Adipocyte (in vitro differentiated cells): ENCODE measurements around the gene CMIP.

Experiments used
- DNase-seq: peaks from one replicate; pipeline ENCODE4 v3.0.0-alpha.2; 2015; ENCODE audit warnings: low read depth
- H3K27me3 ChIP-seq: replicated peaks from 2 replicates; pipeline ENCODE4 v1.7.0; 2013; ENCODE audit warnings: mild to moderate bottlenecking, low read length, moderate library complexity; ENCODE audit not compliant: control insufficient read depth, insufficient read depth
- H3K36me3 ChIP-seq: 2 replicates; pipeline ENCODE4 v1.7.0; 2013; ENCODE audit warnings: low read length, mild to moderate bottlenecking, moderate library complexity; ENCODE audit not compliant: control insufficient read depth, insufficient read depth, severe bottlenecking
- H3K4me1 ChIP-seq: 2 replicates; pipeline ENCODE4 v1.7.0; 2013; ENCODE audit warnings: mild to moderate bottlenecking, low read length, moderate library complexity; ENCODE audit not compliant: control insufficient read depth, insufficient read depth
- H3K4me3 ChIP-seq: 2 replicates; pipeline ENCODE4 v1.7.0; 2013; ENCODE audit warnings: mild to moderate bottlenecking, low read length, moderate library complexity
- H3K9ac ChIP-seq: 2 replicates; pipeline ENCODE4 v1.7.0; 2013; ENCODE audit warnings: mild to moderate bottlenecking, low read length, moderate library complexity
- H3K9me3 ChIP-seq: 2 replicates; pipeline ENCODE4 v1.7.0; 2013; ENCODE audit warnings: mild to moderate bottlenecking, low read length, moderate library complexity; ENCODE audit not compliant: control insufficient read depth

The CMIP gene

GRCh38 chr16:81669473-81670350 lies 225.1 kb downstream of the CMIP start:
- no peaks in the 10 kb centered on the region for H3K27me3 ChIP-seq
- no peak overlapping the region for H3K4me3 ChIP-seq
- no peak for DNase-seq
- no peak overlapping the region for H3K9ac ChIP-seq
- H3K9me3 ChIP-seq, result no peaks in the 10 kb centered on the region
- peaks cover 55% of the 10 kb centered on the region for H3K36me3 ChIP-seq
- H3K4me1 ChIP-seq, result no peaks in the 10 kb centered on the region

GRCh38 chr16:81671738-81672597 lies 227.4 kb downstream of the CMIP start:
- DNase-seq, result no peak
- Histone ChIP-seq H3K27me3 (no peaks in the 10 kb centered on the region), H3K4me1 (no peaks in the 10 kb centered on the region), H3K4me3 (no peak overlapping the region), H3K9ac (no peak overlapping the region), H3K36me3 (peaks cover 50% of the 10 kb centered on the region), H3K9me3 (no peaks in the 10 kb centered on the region)

GRCh38 chr16:81673432-81673831 lies 228.8 kb downstream of the CMIP start:
- no peak for DNase-seq
- Histone ChIP-seq H3K9me3 (no peaks in the 10 kb centered on the region), H3K27me3 (no peaks in the 10 kb centered on the region), H3K4me1 (no peaks in the 10 kb centered on the region), H3K36me3 (peaks cover 49% of the 10 kb centered on the region), H3K9ac (no peak overlapping the region), H3K4me3 (no peak overlapping the region)

- H3K4me3 ChIP-seq, result no peak overlapping the region
- H3K27me3 ChIP-seq, result no peaks in the 10 kb centered on the region
- H3K9me3 ChIP-seq, result no peaks in the 10 kb centered on the region
- DNase-seq, result no peak
- H3K4me1 ChIP-seq, result no peaks in the 10 kb centered on the region
- H3K36me3 ChIP-seq, result peaks cover 44% of the 10 kb centered on the region
- H3K9ac ChIP-seq, result no peak overlapping the region
These were observed 231.1 kb downstream of the CMIP start for GRCh38 chr16:81675662-81676061.

GRCh38 chr16:81676066-81676882 lies 231.7 kb downstream of the CMIP start:
- no peak for DNase-seq
- Histone ChIP-seq H3K27me3 (no peaks in the 10 kb centered on the region), H3K4me1 (no peaks in the 10 kb centered on the region), H3K9ac (no peak overlapping the region), H3K36me3 (peaks cover 42% of the 10 kb centered on the region), H3K4me3 (no peak overlapping the region), H3K9me3 (no peaks in the 10 kb centered on the region)

- Histone ChIP-seq H3K36me3 (peaks cover 38% of the 10 kb centered on the region), H3K9me3 (no peaks in the 10 kb centered on the region), H3K4me1 (no peaks in the 10 kb centered on the region), H3K4me3 (no peak overlapping the region), H3K27me3 (no peaks in the 10 kb centered on the region), H3K9ac (no peak overlapping the region)
- DNase-seq, result no peak
These were observed 232.5 kb downstream of the CMIP start for GRCh38 chr16:81676883-81677737.

GRCh38 chr16:81678326-81679095 lies 233.9 kb downstream of the CMIP start:
- no peak overlapping the region for H3K4me3 ChIP-seq
- no peak overlapping the region for H3K9ac ChIP-seq
- no peaks in the 10 kb centered on the region for H3K9me3 ChIP-seq
- no peak for DNase-seq
- H3K36me3 ChIP-seq, result peaks cover 28% of the 10 kb centered on the region
- H3K27me3 ChIP-seq, result no peaks in the 10 kb centered on the region
- H3K4me1 ChIP-seq, result no peaks in the 10 kb centered on the region

- H3K36me3 ChIP-seq, result peaks cover 22% of the 10 kb centered on the region
- no peak overlapping the region for H3K4me3 ChIP-seq
- no peaks in the 10 kb centered on the region for H3K9me3 ChIP-seq
- DNase-seq, result no peak
- H3K4me1 ChIP-seq, result no peaks in the 10 kb centered on the region
- H3K9ac ChIP-seq, result no peak overlapping the region
- H3K27me3 ChIP-seq, result no peaks in the 10 kb centered on the region
These were observed 235.3 kb downstream of the CMIP start for GRCh38 chr16:81679721-81680430.

- H3K4me1 ChIP-seq, result no peaks in the 10 kb centered on the region
- no peak for DNase-seq
- peaks cover 18% of the 10 kb centered on the region for H3K36me3 ChIP-seq
- H3K9ac ChIP-seq, result no peak overlapping the region
- no peaks in the 10 kb centered on the region for H3K9me3 ChIP-seq
- no peak overlapping the region for H3K4me3 ChIP-seq
- no peaks in the 10 kb centered on the region for H3K27me3 ChIP-seq
These were observed 236.1 kb downstream of the CMIP start for GRCh38 chr16:81680444-81681275.
